HG03175 (cell line): ENCODE results near the gene PTPRD.

Experiments
- ATAC-seq: cut with Tn5 transposase; IDR thresholded peaks from one replicate; pipeline ENCODE4 v1.9.1; 2021; ENCODE audit warnings: mild to moderate bottlenecking, moderate library complexity; ENCODE audit not compliant: unreplicated experiment

Gene PTPRD

GRCh38 chr9:10204276-10204675, 408.5 kb downstream of the PTPRD start:
- no peak for ATAC-seq

DNA sequence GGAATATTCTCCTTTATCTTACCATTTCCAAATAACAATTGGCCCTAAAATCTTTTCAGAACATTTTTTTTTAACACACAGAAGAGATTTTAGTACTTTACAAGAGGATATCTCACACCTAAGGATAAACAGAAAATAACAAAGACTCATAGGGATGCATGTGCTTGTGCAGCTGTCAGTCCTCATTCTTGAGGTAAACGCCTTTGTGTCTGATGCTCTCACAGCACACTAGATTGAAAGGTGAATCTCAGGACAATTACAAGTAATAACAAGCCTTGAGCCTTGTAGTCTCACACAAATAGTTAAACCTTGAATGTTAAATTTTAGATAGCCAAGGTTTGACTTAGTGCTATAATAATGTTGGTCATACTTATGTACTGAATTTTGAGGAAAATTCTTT, 439.2 kb downstream of the PTPRD start:
- ATAC-seq: no peak

GRCh38 chr9:10172476-10172875, 440.3 kb downstream of the PTPRD start:
- no peak for ATAC-seq

- no peak for ATAC-seq
These were observed 444.6 kb downstream of the PTPRD start for GRCh38 chr9:10168241-10168640.

DNA sequence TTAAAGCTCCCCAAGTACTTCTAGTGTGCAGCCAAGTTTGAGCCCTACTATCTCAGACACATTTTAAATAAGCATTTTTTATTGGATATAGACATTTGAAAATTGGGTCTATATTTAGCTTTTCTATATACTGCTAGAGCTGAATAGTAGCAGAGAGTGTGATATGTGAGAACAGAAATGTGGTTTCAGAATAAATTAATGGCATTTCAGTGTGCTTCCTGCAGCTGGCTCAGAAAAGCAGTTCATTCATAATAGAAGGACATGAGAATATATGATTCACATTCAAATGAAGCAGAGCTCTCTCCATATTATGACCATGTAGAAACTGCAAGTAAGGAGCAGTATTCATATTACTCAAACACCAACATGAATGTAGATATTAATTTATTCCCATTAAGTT, 464.0 kb downstream of the PTPRD start:
- ATAC-seq: no peak

DNA sequence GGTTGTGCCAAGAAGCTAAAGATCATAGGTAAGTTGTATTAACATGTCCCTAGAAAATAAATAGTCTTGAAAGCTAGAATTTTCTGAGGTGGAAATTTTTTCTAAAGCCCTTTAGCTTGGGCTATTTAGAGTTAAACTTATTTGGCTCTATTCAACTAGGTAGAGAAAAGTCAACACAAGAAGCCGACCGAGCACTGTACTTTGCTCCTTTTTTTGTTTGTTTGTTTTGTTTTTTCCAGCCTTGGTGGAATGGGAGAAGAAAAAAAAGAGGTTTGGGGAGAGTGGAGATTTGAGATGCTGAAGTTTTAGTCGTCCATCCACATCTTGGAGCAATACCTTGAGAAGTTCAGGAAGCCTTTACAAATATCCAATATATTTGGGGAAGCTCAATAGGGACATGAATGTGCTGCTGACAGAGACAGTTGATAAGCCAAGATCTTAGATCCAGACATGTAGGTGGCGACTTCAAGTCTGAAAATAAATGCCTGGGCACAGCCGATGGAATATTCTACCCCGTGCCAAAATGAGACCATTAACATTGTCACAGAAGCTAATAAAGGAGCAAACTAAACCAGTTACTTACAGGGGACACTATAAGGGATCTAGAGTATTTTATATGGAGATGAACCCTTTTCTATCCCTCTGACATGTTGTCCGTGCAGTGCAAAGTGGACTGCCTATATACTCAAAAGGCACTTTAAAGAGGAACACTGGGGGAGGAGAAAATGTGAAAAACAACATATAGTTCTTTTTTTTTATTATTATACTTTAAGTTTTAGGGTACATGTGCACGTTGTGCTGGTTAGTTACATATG, 466.1 kb downstream of the PTPRD start:
- ATAC-seq: no peak

DNA sequence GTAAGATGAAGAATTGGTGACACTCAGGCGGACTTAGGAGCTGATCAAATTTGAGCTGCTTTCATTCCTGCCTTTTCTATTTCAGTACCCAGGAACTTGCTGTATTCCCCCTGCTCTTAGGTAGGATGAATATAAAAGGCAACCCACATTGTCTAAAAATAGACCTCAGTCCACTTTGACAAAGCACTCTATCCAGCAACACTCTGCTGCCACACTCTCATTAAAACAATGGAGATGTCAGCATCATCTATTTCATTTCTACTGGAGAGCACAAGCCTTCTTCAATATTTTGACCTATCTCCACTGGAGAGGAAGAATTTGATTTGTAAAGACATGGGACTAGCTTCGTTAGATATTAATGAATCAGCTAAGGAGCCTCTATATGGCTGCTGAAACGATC, 468.4 kb downstream of the PTPRD start:
- no peak for ATAC-seq

DNA sequence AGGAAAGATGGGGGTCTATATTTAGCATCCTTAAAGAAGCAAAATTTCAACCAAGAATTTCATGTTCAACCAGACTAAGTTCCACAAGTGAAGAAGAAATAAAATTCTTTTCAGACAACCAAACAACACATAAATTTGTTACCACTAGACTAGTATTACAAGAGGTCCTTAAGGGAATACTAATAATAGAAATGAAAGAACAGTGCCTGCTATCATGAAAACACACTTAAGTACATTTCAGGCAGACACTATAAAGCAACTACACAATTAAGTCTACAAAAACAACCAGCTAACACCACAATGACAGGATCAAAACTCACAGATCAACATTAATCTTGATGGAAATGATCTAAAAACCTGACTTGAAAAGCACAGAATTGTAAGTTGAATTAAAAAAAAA, 477.2 kb downstream of the PTPRD start:
- ATAC-seq: no peak

GRCh38 chr9:10134266-10134665, 478.5 kb downstream of the PTPRD start:
- no peak for ATAC-seq

DNA sequence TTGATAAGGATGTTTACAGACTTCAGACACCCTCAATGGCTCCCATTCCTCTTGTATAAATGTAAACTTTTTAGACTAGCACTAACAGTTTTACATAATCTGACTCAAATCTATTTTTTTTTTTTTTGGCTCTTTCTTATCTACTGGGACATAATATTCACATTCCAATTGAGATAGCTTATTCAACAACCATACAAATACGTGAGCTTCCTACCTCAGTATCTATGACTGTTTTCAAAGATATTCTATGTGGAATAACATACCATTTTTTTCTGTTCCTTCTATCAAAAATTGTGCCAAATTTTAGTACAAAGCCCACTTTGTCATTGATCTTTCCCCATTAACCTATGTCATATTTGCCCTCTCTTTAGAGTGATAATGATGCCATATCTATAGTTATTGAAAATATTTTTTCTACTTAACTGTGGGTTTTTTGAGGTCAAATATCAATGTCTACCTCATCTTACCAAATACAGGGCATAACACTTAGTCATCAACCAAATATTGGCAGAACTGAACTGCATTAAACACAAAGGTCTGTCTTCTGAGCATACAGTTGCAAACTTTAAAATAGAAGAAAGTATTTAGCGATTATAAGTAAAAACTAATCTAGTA, 482.6 kb downstream of the PTPRD start:
- no peak for ATAC-seq

DNA sequence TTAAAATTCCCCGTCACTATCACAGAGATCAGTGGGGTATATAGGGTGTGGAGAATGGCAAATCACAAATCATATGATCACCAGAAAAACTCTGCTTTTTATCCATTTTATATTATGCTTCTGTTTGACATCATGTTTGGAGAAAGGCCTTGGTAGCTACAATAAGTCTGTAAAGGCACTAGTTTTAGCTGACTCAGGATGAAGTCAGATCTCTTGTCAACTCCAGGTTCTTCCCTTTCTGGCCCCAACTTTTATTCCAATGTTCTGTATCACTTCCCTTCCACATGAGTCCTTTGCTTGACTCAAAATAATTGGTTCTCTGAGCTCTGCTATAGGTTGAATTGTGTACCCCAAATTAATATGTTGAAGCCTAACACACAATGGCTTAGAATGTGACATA, 484.9 kb downstream of the PTPRD start:
- ATAC-seq: no peak

- ATAC-seq: no peak
These were observed 500.0 kb downstream of the PTPRD start for GRCh38 chr9:10112798-10113197.

GRCh38 chr9:10112070-10112469, 500.7 kb downstream of the PTPRD start:
- ATAC-seq: no peak

DNA sequence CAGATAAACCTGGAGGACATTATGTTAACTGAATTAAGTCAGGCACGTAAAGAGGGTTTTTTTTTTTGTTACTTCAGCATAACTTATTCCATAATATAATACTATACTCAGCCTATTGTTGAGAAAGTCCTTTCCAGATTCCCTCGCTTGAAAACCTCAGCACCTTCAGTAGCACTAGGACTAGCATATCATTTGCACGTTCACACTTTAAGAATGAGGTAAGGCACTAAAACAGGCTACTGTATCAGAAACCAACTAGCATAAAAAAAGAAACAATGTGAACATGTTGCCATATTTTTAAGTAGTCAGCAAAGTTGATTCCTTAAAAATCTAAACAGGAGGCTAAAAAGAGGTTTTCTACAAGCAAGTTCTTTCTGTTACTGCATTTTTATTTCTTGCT, 504.0 kb downstream of the PTPRD start:
- no peak for ATAC-seq

GRCh38 chr9:10104774-10105173, 508.0 kb downstream of the PTPRD start:
- ATAC-seq: no peak

GRCh38 chr9:10095208-10095607, 517.6 kb downstream of the PTPRD start:
- ATAC-seq: no peak

GRCh38 chr9:10094563-10094962, 518.2 kb downstream of the PTPRD start:
- no peak for ATAC-seq

- no peak for ATAC-seq
These were observed 532.8 kb downstream of the PTPRD start for GRCh38 chr9:10080012-10080411.

GRCh38 chr9:10079284-10079964, 533.4 kb downstream of the PTPRD start:
- ATAC-seq: peak; percentile 69

- peak; percentile 34 for ATAC-seq
These were observed 541.2 kb downstream of the PTPRD start for GRCh38 chr9:10071579-10071978.

- ATAC-seq: no peak
These were observed 550.0 kb downstream of the PTPRD start for GRCh38 chr9:10062629-10063395.
